ES-I3 (cell line): ENCODE results near the gene XRCC6.
"Not testable (repeated sequence)": the region's sequence is repeated elsewhere in the genome, so short reads cannot be mapped to it uniquely, and the experiment has no call there.

Experiments
- H3K36me3 ChIP-seq: 2 replicates; pipeline ENCODE4 v1.6.1; 2013; ENCODE audit warnings: mild to moderate bottlenecking, low read length, control low read depth, moderate library complexity; ENCODE audit not compliant: insufficient read depth
- H3K4me1 ChIP-seq: 2 replicates; pipeline ENCODE4 v1.6.1; 2013; ENCODE audit warnings: mild to moderate bottlenecking, control low read depth, low read length; ENCODE audit not compliant: insufficient read depth
- H3K9ac ChIP-seq: 2 replicates; pipeline ENCODE4 v1.6.1; 2013; ENCODE audit warnings: low read depth, mild to moderate bottlenecking, low read length, moderate library complexity
- H3K9me3 ChIP-seq: 2 replicates; pipeline ENCODE4 v1.6.1; 2013; ENCODE audit warnings: mild to moderate bottlenecking, low read length, moderate library complexity; ENCODE audit not compliant: control insufficient read depth, insufficient read depth

The XRCC6 gene

DNA sequence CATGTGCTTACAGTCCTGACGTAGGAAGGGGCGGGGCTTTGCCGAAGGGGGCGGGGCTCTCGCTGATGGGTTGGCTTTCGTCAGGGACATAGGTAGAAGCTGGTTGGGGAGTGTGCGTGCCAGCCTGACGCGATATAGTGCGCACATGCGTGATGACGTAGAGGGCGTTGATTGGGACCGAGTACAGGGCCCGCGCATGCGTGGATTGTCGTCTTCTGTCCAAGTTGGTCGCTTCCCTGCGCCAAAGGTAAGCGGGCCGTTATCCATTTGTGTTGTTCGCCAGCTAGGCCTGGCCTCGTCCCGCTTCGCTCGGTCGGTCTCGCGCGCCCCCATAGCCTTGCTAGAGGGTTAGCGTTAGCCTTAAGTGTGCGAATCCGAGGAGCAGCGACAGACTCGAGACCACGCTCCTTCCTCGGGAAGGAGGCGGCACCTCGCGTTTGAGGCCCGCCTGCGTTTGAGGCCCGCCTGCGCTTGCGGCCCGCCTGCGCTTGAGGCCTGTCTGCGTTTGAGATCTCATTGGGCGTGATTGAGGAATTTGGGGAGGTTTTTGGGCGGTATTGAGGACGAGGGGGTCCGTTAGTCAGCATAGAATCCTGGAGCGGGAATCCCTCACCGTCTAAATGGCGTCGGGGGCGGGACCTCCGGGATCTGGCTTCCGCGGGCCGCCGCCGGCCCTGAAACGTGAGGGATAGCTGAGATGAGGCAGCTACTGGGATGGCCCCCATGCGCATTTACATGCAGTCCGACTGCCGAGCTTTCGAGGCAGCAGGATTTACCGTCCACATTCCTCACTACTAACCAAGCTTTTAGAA, at the start of gene XRCC6:
Gene XRCC6 (plus strand): TSS at position 197 of the 812 bp plus-strand sequence. CDS start 710 bp downstream, outside the sequence.
- H3K9ac ChIP-seq: peak within 1 kb of the TSS; percentile 96
- H3K4me1 ChIP-seq: peaks cover 6% of the 10 kb centered on the region

DNA sequence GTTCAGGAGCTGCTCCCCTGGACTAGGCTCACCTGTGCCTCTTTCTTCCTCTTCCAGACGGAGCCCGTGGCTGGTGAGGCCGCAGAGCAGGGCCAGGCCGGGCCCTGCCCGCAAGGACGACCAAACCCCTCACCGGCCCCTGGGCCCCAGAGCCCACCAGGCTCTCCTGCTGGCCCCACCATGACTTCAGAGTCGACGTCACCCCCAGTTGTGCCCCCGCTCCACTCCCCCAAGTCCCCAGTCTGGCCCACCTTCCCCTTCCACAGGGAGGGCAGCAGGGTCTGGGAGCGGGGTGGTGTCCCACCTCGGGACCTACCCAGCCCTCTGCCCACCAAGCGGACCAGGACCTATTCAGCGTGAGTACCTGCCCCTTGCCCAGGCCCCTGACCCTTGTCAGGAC, 49.3 kb upstream of the XRCC6 start:
- Histone ChIP-seq H3K36me3 (no peaks in the 10 kb centered on the region), H3K9ac (no peak overlapping the region), H3K9me3 (no peaks in the 10 kb centered on the region), H3K4me1 (no peaks in the 10 kb centered on the region)

More for the DNA sequence above, at the start of gene XRCC6:
- H3K9me3 ChIP-seq: no peaks in the 10 kb centered on the region
- peaks cover 14% of the 10 kb centered on the region for H3K36me3 ChIP-seq

DNA sequence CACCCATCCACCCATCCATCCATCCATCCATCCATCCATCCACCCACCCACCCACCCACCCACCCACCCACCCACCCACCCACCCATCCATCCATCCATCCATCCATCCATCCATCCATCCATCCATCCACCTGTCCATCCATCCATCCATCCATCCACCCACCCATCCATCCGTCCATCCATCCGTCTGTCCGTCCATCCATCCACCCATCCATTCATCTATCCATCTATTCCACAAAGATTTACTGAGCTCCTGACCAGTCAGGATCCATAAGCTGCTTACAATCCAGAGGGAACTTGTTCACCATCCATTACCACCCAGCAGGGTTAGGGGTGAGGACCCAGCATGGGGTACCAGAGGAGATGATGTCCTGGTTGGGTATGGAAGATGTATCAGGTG, 48.8 kb upstream of the XRCC6 start:
- H3K9me3 ChIP-seq, H3K9ac ChIP-seq, H3K4me1 ChIP-seq, H3K36me3 ChIP-seq: not testable (repeated sequence)

DNA sequence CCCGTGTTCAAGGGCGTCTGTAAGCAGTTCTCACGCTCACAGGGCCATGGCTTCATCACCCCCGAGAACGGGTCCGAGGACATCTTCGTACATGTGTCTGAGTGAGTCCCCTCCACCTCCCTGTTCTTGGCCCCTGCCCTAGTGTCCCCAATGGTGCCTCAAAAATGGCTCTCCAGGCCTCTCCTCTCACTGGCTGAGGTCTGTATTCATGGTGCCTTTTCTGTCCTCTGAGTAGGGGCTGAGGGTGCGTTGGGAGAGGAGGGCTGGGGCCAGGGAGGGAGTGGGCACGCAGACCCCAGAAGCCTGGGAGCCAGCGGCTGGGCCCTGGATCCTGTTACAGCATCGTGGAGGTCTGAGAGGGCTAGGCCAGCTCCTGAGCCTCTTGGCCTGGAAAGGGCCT, 47.4 kb upstream of the XRCC6 start:
- H3K9ac ChIP-seq: no peak overlapping the region
- no peaks in the 10 kb centered on the region for H3K36me3 ChIP-seq
- H3K9me3 ChIP-seq: no peaks in the 10 kb centered on the region
- H3K4me1 ChIP-seq: no peaks in the 10 kb centered on the region

DNA sequence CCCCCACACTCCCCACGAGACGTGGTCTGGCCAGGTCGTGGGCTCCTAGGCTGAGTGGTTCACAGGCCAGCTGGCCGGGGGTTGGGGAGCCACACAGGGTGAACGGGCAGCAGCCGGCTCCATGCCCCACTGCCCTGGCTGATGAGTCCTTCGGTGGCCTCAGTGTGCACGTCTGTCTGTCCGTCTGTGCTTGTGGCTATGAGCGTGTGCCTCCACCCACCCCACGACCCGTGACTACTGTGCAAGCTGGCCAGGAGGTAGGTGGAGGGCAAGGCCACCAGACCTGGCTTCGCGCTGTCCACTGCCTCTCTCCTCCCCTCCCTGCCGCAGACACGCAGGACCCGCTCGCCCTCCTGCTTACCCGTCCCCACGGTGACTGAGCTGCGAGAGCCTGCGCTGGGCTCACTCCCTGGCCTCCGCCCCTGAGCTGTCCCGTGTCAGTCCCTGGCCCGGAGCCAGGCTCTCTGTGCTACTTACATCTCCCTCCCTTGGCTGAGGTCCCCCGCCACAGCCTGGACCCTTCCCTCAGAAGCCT, 46.2 kb upstream of the XRCC6 start:
- Histone ChIP-seq H3K4me1 (no peaks in the 10 kb centered on the region), H3K9ac (no peak overlapping the region), H3K9me3 (no peaks in the 10 kb centered on the region), H3K36me3 (no peaks in the 10 kb centered on the region)

DNA sequence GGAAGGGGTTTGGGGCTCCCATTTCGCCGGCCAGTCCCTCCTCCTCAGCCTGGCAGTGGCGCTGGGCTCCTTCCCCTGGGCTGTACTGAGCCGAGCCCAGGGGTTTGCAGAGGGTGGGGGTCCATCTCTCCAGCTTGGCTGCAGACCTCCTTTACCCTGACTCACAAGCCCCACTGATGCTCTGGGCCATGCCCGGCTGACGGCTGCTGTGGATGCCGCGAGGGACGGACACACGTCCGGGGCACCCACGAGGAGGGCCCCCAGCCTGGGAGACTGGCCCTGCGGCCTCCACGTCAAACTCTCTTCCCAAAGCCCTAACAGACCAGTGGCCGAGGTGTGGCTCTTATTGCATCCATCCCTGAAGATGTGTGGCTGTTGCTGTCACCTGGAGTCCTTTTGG, 45.6 kb upstream of the XRCC6 start:
- Histone ChIP-seq H3K36me3 (no peaks in the 10 kb centered on the region), H3K4me1 (no peaks in the 10 kb centered on the region), H3K9ac (no peak overlapping the region), H3K9me3 (no peaks in the 10 kb centered on the region)

DNA sequence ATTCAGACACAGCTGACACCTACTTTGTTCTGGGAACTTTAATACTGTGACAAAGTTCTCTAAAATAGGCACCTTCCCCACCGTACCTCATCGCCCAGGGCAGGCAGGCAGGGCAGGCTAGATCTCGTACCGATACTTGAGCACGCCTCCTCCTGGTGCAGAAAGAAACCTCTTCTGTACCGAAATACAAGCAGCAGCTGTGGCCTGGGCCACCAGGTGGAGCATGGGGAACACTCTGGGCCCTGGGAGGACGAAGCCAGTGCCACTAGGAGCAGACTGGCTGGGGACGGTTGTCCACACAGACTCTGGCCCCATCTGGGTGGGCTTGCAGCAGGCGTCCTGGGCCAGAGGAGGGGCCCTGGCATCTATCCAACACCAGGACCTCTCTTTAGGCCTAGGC, 44.2 kb upstream of the XRCC6 start:
- H3K9me3 ChIP-seq: no peaks in the 10 kb centered on the region
- H3K9ac ChIP-seq: no peak overlapping the region
- no peaks in the 10 kb centered on the region for H3K36me3 ChIP-seq
- H3K4me1 ChIP-seq: no peaks in the 10 kb centered on the region

DNA sequence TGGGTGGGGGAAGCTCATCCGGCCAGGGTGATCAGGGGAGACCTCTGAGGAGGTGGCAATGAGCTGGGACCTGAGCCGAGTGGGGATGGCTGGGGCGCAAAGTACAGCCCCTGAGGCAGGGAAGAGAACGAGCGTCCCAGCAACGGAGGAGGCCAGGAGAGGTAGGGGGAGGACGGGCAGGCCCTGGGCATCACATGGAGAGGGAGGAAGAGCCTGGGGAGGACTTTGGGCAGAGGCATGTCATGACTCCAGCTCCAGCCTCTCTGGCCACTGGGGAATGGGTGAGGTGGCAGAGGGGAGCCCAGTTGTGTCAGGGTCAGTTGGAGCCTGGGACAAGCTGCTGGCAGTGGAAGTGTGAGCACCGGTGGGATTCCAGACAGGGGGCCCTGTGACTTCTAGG, 43.0 kb upstream of the XRCC6 start:
- no peak overlapping the region for H3K9ac ChIP-seq
- no peaks in the 10 kb centered on the region for H3K36me3 ChIP-seq
- no peaks in the 10 kb centered on the region for H3K4me1 ChIP-seq
- H3K9me3 ChIP-seq: no peaks in the 10 kb centered on the region

DNA sequence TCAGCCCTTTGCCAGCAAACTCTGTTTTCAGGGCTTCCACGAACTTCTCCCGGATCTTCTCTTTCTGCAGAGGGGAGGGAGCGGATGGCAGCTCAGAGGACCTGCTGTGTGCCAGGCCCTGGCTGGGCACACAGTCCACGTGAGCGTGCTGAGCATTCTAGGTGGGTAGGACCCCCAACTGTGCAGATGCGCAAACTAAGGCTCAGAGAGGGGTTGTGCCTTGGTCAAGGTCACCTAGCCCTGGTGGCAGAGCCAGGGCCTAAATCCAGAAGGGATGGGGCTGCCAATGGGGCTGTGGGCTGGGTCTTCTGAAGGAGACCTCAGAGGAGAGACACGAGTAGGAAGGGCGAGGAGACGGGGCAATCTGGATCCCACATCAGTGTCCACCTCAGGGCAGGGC, 42.3 kb upstream of the XRCC6 start:
- H3K36me3 ChIP-seq: no peaks in the 10 kb centered on the region
- no peak overlapping the region for H3K9ac ChIP-seq
- no peaks in the 10 kb centered on the region for H3K4me1 ChIP-seq
- H3K9me3 ChIP-seq: no peaks in the 10 kb centered on the region

DNA sequence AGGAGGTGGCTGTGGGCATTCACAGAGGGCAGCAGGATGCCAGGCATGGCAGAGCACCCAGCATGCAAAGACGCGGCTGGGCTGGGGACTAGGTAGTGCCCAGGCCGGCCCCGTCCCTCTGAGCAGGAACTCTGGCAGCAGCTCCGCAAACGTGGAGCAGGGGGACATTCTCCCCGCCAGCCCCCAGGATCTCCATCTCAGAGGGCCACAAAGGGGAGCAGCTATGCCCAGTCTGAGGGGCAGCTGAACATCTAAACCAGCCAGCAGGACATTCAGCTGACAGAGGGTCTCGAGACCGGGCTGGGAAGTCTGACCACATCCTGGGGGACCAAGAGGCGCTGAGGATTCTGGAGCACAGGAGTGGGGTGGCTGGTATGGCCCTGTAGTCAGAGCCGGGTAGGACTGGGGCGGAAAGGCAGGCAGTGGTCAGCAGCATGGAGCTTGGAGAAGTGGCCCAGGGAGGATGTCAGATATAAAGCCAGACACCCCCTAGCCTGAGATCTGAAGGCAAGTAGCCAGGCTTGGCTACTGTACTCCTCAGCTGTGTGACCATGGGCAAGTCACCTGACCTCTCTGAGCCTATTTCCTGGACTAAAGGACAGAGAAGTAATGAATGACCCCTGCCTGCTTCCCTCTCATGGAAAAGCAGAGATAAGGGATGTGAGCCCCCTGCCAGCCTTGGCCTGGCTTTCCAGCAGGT, 41.6 kb upstream of the XRCC6 start:
- Histone ChIP-seq H3K36me3 (no peaks in the 10 kb centered on the region), H3K9me3 (no peaks in the 10 kb centered on the region), H3K4me1 (no peaks in the 10 kb centered on the region), H3K9ac (no peak overlapping the region)

DNA sequence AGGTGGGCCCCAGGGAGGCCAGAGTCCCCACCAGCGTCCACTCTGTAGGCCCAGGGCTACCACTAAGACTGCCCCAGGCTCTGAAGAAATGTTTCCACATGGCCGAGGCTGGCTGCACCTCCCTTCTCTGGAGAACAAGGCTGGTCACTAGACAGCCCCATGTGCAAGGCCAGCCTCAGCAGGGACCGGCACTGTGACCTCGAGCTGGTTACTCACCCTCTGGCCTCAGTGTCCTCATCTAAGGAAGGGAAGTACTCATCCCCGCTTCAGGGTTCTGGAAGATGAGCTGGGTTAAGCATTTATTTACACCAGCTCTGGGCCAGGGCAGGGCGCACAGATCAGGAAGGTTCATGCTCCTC, 41.1 kb upstream of the XRCC6 start:
- Histone ChIP-seq H3K4me1 (no peaks in the 10 kb centered on the region), H3K9me3 (no peaks in the 10 kb centered on the region), H3K36me3 (no peaks in the 10 kb centered on the region), H3K9ac (no peak overlapping the region)

DNA sequence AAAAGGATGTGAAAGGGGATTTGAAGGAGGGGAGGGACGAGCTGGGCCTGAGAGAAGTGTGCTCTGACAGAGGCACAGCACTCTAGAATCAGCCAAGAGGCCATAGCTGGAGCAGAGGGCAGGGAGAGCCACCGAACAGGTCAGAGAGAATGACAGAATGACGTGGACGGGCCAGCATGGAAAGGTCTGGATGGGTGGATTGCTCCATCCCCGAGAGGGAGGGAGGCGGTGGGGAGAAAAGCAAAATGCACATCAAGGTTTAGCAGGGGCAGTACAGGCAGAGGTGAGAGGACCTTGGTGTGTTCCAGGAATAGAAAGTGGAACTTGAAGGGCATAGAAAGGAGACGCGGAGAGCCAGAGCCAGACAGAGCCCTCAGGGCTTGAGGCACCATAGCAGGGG, 38.4 kb upstream of the XRCC6 start:
- no peaks in the 10 kb centered on the region for H3K9me3 ChIP-seq
- H3K36me3 ChIP-seq: no peaks in the 10 kb centered on the region
- no peaks in the 10 kb centered on the region for H3K4me1 ChIP-seq
- H3K9ac ChIP-seq: no peak overlapping the region

DNA sequence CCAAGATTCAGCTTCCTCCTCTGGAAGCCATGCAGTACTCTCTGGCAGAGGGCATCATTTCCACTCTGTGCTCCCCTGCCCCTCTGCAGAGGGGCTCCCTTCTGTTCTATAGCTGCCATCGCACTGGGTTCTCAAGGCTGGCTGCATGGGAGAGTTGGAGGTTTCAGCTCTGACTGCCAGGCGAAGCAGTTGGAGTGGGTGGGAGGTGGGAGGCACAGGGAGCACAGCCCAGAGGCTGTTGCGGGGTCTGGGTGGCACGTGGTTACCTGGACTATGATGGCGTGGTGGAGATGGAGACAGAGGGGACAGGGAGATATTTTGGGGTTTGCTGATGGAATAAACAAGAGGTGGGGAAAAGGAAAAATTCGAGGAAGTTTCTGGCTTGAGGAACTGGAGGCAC, 36.2 kb upstream of the XRCC6 start:
- Histone ChIP-seq H3K36me3 (no peaks in the 10 kb centered on the region), H3K9ac (no peak overlapping the region)

DNA sequence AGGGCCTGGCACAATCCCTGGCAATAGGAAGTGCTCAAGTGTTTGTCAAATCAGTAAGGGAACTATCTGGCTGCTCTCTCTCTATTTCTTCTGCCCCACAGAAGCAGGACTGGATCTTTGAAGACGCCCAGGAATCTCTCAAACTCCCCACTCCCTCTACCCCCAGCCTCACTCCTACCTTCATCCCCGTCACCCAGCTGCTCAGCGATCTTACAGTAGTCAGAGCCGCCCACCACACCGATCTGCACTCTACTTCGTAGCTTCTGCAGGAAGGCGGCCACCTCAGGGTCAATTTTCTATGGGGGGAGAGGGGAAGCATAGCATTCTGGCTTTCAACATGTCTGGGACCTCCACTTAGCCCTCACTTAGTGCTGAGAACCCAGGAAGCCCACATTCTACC, 35.2 kb upstream of the XRCC6 start:
- H3K9me3 ChIP-seq: no peaks in the 10 kb centered on the region
- peaks cover 5% of the 10 kb centered on the region; the same call in 1 of the 2 replicates for H3K4me1 ChIP-seq
- no peak overlapping the region for H3K9ac ChIP-seq
- H3K36me3 ChIP-seq: no peaks in the 10 kb centered on the region

More for the DNA sequence above, 36.2 kb upstream of the XRCC6 start:
- Histone ChIP-seq H3K9me3 (no peaks in the 10 kb centered on the region), H3K4me1 (peaks cover 5% of the 10 kb centered on the region; the same call in 1 of the 2 replicates)

DNA sequence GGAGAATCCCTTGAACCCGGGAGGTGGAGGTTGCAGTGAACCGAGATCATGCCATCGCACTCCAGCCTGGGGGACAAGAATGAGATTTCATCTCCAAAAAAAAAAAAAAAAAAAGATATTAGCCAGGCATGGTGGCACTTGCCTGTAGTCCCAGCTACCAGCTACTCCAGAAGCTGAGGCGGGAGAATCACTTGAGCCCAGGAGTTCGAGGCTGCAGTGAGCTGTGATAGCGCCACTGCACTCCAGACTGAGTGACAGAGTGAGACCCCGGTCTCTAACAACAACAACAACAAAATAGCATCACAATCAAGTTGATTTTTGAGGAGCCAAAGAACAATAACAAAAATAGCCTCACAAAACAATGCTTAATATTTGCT, 33.8 kb upstream of the XRCC6 start:
- Histone ChIP-seq H3K9me3 (no peaks in the 10 kb centered on the region), H3K36me3 (no peaks in the 10 kb centered on the region), H3K9ac (no peak overlapping the region), H3K4me1 (peaks cover 5% of the 10 kb centered on the region; the same call in 1 of the 2 replicates)
